Activated CD8-positive, alpha-beta memory T cell treated with anti-CD3 and anti-CD28 coated beads for 48 hours (primary cell): ENCODE measurements around the gene ATF6B.
"Not testable (repeated sequence)": the region's sequence is repeated elsewhere in the genome, so short reads cannot be mapped to it uniquely, and the experiment has no call there.

Experiments used
- DNase-seq, 3 experiments: peaks; one replicate each; pipeline ENCODE4 v3.0.0-alpha.2; 2020; ENCODE audit warnings: low read depth in 2 of 3, low spot score in 2 of 3

The ATF6B gene

DNA sequence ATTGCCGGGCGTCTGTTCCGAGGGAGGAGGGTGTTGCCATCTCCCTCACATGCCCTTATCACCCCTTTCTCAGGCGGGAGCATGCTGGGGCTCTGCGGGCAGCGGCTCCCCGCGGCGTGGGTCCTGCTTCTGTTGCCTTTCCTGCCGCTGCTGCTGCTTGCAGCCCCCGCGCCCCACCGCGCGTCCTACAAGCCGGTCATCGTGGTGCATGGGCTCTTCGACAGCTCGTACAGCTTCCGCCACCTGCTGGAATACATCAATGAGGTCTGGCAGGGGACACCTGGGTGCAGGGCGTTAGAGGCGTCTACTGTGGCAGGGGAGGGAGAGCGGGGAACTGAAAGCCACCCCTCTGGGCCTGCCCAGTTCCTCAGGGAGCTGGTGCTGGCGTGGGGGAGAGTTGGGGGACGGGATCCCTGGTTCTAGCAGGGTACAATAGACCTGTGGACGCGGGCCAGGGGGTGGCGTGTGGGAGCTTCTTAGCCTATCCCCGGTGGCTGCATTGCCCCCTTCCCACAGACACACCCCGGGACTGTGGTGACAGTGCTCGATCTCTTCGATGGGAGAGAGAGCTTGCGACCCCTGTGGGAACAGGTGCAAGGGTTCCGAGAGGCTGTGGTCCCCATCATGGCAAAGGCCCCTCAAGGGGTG, 26.6 kb upstream of the ATF6B start:
- DNase-seq, result peak in 1 of 3 experiments; percentile 33

GRCh38 chr6:32153564-32154513, 25.8 kb upstream of the ATF6B start, which contains the start of gene PPT2:
Gene PPT2 (plus strand): TSS chr6:32154141. CDS start chr6:32154595, 454 bp downstream.
- DNase-seq, result peak; percentile 73 to 76 (median 75)

GRCh38 chr6:32152769-32153563, 24.9 kb upstream of the ATF6B start:
- no peak for DNase-seq

DNA sequence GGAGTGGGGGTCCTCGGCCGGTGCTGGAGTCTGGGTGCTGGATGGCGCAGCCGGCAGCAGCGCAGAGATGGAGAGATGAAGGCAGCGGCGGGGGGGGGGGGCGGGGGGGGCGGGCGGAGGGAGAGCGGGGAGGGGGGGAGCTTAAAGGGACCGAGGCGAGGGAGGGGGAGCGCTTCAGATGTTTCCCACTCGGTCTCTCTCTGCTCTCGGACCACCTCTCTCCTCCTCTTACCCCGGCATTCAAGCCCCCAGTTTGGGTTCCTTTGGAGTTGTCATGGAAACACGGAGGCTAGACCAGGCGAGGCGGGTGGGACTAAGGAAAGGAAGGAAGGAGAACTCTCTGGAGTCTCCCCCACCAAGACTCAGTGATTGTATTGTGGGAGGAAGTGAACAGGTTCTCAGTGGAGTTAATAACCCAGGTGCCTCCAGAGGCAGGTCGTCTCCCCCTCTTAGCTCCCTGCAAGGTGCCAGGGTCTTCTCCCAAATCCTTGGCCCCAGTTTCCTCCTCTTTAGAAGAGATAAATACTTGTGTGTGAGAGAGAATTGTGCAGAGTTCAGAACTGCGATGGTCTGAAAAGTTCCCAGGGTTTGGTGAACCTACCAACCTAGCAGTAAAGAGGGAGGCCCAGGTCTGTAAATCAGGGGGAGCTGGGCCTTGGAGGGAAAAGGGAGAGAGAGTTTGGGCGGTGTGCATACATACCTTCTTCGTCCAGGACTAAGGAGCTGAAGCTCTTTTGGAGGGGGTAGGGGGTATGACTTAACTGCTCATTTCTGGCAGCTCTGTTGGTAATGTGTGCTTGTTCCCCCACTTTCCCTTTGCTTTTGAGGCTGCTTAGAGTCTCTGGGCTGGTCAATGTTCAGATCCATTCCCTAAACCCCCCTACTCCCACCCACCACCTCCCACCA, 24.1 kb upstream of the ATF6B start, which contains the start of gene PRRT1:
Gene PRRT1 (minus strand): TSS at position 77 of the 906 bp plus-strand sequence. CDS start 112 bp downstream, outside the sequence.
- DNase-seq, result no peak

DNA sequence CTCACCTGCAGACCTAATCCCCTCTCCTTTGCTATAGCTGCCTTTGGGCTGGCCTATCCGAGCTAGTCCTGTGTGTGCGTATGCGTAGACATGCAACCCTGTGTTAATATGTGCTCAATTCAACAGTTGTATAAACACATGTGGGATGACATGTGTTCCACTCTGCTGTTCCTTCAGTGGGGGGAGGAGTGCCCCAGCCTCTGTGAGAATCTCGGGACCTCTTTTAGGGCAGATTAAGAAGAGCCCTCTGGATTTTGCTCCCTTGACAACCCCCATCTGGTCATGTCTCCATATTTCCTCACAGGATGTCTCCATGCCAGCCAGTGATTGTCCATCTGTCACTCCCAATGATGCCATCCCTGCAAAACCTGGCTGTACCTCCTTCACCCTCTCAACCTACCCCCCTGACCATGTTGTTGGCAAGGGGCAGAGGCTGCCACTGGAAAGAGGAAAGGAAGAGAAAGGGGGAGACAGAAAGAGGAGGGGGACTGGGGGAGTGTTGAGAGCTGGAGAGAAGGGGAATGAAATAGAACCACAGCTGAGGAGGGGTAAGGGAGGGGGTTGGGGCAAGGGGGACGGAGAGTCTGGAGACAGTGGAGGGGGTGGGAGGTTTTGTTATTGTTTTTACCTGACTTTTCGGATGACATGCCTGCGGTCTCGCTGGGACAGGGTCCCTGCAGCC, 23.3 kb upstream of the ATF6B start:
- no peak for DNase-seq

GRCh38 chr6:32149932-32150870, 22.2 kb upstream of the ATF6B start:
- DNase-seq, result no peak

DNA sequence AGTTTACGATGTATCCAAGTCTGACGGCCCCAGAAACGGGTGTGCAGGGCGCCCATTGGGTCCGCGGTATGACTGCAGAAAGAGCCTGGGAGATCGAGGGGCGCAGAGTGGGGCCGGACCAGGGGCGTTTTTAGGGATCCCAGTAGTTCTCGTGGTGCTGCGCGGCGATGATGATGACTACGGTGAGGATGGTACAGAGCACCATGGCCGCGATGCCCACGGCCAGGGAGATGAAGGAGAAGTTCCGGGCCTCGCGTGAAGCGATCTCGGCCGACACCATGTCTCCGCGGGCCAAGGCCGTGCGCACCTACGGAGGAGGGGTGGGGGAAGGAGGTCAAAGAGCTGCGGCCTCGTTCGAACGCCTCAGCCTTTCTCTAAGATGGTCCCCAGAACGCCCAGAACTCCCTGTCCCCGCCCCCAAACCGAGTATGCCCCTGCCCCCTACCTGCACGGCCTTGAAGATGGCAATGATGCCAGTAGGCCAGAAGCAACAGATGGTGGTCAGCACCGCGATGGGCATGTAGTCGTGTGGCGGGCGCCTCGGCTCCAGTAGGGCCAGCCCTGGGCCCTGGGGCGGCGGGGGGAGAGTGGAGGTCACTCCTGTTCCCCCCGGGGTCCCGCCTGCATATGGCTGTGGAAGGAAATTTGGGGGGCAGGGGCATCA, 21.2 kb upstream of the ATF6B start:
- DNase-seq, result no peak

DNA sequence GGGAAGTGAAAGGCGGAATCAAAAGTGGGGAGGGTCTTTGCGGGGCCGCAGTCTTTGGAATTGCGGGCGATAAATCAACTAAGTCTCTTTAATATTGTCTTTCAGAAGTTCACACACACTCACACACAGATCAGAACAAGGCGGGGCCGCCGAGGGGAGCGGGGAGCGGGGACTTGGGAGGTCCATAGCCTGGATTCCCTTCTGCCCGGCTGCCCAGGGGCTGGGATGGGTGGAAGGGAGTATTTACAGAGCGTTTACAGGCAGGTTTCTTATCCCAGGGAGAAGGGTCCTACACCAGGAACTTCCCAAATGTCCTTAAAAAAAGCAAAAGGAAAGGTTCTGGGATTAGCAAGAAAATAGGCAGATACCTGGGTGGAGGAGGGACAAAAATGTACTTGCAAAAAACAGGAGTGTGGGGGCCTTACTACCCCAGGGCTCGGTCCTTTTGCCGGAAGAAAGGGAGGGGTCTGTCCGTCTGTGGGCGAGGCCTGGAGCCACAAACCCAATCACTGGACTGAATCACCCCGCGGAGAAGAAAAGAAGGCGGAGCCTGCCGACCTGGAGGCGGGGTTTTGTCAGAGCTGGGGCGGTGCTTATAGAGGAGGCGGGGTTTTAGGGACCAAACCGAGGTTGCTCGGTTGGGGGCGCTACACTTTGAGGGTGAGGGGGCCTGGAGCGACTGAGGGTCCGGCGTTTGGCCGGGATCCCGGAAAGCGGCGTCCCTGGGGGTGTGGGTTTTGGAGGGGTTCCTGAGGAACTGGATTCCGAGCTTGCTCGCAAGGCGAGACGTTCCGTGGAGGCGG, 20.4 kb upstream of the ATF6B start:
- peak; percentile 31 to 59 (median 46) for DNase-seq

- no peak for DNase-seq
Observed at GRCh38 chr6:32147401-32148132, 19.5 kb upstream of the ATF6B start.

GRCh38 chr6:32146687-32147086, 18.6 kb upstream of the ATF6B start:
- no peak for DNase-seq

DNA sequence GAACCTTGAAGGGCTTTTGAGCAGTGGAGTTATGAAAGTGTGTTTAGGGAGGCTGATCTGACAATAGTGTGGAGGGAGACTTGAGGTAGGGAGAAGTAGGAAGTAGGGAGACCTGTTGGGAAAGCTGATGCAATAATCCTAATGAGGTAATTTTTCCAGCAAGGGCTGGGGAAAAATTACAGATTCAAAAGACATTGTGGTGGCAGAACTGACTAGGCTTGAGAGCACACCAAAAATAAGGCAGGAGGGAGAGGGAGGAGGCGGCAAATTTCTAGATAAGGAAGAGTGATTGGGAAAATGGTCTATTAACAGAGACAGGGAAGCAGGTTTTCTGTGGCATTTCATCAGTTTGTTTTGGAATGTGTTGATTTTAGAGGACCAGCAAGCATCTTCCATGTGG, 18.2 kb upstream of the ATF6B start:
- no peak for DNase-seq

DNA sequence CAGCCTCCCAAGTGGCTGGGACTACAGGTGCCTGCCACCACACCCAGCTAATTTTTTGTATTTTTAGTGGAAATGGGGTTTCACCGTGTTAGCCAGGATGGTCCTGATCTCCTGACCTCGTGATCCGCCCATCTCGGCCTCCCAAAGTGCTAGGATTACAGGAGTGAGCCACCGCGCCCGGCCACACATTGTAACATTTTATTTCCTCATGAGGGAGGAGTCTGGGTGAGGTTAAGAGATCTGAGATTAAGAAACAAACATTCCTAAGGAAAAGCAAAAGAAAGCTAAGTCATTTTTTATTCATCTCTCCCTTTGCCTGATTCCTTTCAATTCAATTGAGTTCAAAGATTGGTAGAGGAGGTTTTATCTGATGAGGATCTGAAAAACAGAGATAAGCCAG, 16.2 kb upstream of the ATF6B start:
- DNase-seq, result not testable (repeated sequence)

GRCh38 chr6:32140420-32141046, 12.5 kb upstream of the ATF6B start:
- DNase-seq, result no peak

DNA sequence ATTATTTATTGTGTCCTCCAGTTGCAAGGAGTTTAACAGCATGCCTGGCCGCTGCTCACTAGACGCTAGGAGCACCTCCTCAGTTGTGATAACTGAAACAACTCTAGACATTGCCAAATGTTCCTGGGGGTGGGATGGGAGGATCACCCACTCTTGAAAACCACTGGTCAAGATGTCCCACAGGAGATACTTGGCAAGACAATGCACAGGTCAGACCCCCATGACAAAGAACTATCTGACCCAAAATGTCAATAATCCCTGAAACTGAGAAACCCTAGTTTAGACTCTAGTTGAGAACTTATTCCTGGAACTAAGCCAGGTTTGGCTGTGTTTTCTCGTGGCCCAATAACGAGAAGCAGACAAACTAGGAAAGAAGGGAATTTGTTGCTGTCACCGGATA, 11.5 kb upstream of the ATF6B start:
- DNase-seq, result no peak

- DNase-seq, result no peak
Observed at GRCh38 chr6:32137454-32137853, 9.4 kb upstream of the ATF6B start.

DNA sequence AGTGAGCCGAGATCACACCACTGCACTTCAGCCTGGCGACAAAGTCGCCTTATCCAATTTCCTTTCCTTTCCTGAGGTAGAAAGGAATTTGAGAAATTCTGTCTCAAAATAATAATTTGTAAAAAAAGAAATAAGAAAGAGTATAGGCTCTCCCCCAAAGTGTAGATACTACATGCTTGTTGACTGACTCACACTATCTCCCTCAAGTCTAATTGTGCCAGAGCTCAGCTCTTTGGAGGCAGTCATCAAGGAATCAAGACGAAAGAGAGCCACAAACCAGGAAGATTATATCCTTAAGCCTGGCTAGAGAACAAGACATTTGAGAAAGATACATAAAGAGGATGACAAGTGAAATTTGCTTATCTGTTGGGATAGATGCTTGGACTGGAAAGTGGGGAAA, 5.7 kb upstream of the ATF6B start:
- no peak for DNase-seq
